GM21526 (cell line): Measurements from ENCODE around the gene ARHGEF17.
A peak's percentile ranks its signal among the peaks of the same experiment; 100 is the strongest.

Experiments used
- ATAC-seq: cut with Tn5 transposase; IDR thresholded peaks from one replicate; pipeline ENCODE4 v1.9.1; 2021; ENCODE audit warnings: moderate library complexity; ENCODE audit not compliant: unreplicated experiment, low FRiP score

ARHGEF17 gene

DNA sequence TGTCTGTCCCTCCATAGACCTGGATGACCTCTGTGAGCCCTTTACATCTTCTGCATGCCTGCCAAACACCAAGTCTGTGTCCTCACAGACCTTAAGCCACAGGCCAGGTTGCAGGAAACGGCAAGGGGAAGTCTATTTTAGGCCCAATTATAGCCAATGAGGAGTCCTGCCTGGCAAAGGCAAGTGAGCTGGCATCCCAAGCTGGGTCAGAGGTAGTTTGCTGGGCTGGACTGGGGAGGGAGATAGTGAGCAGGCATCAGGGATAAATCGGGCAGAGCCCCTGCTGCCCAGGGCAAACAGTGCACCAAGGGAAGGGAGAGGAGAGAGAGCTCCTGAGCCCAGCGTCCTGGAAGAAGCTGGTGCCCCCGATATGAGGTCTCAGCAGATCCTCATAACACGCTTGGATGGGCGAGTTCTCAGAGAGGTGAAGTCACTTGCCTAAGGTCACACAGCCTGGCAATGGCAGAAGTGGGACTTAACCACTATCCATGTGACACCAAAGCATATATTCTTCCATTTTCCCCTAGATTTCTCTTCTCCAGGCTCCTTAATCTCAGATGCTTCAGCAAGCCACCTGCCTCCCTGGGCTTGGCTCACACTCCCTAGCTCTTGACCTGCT, 64.4 kb downstream of the ARHGEF17 start:
- ATAC-seq = no peak

DNA sequence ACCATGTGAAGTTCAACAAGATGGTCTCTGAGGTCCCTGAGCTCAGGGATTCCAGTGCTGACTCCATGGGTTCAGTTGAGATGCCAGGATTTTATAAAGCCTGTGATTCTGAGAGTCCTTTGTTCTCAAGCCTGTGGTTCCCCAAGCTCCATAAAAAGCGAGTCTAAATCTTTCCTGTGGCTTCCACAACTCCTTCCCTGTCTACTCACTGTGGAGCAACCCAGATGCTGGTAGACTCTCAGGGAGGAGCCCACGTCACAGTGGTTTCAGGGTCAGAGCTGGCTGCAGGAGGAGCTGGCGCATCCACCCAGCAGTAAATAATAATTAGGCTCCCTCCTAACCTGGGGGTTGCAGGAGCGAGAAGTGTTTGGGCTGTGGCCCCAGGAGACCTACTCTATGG, 66.1 kb downstream of the ARHGEF17 start:
- no peak for ATAC-seq

- no peak for ATAC-seq
Measured at GRCh38 chr11:73375830-73376159, 67.7 kb downstream of the ARHGEF17 start.

- peak; percentile 61 for ATAC-seq
Measured at GRCh38 chr11:73376160-73376802, 68.2 kb downstream of the ARHGEF17 start, which contains the start of gene RELT. TSS of gene RELT (plus strand) at chr11:73376399. CDS start at chr11:73389137, 12,738 bp downstream.

DNA sequence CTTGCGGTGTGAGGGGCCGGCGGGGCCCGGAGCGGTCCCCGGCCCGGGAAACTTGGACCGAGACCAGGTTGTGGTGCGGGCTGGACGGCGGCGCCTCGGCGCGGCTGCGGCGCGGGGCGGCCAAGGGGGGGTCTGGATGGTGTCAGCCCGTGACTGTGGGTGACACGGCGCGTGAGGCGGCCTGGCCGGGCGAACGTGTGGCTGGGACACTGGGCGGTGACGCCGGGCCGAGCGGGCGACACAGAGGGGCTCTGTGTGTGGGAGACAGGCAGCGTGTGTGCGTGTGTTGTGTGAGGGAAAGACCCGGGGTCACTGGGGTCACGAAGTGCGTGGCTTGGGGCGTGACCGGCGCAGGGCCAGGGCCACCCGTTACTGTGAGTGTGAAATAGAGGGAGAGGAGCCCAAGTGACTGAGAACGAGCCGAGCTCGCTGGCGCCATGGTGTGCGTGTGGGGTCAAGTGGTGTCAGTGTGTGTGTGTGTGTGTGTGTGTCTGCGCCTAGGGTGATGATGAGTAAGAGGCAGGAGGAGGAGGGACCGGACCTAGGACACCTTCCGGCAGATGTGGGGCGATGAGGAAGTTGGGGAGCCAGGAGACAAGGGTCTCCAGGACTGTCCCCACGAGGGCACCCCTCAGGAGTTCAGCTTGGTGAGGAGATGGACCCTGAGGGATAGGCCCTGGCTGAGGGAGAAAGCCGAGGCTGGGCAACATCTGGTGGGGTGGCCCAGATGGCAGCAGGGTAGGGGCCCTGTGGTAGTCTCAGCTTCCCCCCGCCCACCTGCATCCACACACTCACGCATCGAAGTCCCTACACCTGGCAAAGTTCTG, 68.9 kb downstream of the ARHGEF17 start:
- peak; percentile 8 for ATAC-seq

DNA sequence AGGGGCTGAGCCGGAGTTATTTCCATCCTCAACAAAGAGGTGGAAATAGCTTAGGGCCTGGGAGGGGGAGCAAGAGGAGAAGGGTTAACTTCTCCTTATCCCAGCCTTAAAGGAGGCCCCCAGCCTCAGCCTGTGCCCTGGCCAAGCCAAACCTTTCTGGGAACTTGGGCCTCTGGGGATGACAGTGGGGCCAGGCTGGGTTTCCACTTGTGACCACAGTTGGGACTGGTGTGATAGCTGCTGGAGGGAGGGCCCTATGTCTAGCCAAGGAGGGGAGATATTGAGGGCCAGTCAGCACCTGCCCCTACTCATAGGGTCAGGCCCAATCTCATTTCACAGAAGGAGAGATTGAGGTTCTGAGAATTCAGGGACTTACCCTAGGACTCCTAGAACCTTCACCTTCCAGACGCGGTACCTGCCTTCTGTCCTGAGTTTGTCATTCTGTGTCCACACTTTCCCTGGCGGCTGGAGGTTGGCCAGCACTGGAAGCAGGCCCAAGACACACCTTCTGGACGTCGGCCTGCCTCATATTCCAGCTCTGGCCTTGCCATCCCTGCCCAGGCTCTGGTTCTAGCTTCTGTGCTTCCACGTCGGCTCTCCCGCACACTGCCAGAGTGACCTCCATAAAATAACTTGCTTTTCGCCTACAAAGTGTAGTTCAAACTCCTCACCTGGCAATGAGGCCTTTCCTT, 71.3 kb downstream of the ARHGEF17 start:
- ATAC-seq = no peak

DNA sequence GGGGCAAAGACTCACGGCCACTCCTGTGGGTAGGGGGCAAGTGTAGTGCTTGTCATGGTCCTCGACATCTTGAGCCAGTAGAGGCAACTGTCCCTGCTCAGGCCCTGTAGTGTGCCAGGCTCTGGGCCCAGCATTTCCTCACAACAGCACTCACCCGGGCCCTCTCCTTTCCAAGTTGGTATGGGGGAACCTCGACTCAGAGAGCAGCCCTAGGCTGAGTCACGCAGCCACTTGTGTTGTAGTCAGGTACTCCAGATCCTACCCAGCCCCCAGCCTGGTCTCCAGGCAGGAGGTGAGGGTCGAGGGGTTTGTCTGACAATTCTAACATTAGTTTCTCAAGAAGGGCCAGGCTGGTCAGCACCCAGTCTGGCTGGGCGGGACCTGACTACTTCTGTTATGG, 72.3 kb downstream of the ARHGEF17 start:
- ATAC-seq = no peak

- ATAC-seq = no peak
Measured at GRCh38 chr11:73380897-73381410, 72.9 kb downstream of the ARHGEF17 start.

- ATAC-seq = no peak
Measured at GRCh38 chr11:73381589-73381988, 73.5 kb downstream of the ARHGEF17 start.

DNA sequence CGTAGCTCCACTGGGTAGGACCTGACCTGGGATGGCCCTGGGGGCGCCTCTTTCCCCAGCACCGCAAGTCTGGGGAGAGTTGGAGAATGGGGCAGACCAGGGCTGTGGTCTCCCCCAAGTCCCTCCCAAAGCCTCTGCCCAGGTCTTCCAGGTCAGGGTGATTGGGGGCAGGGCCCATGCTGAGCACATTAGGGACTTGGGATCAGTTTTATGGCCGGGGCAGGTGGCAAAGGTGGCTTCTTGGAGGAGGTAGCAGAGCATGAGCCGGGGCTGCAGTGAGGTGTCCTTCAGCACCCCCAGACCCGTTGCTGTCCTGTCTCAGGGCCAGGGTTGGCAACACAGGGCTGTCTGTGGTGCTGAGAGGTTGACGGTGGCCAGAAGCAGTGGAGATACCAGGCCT, 74.1 kb downstream of the ARHGEF17 start:
- ATAC-seq = no peak

GRCh38 chr11:73382747-73383146, 74.7 kb downstream of the ARHGEF17 start:
- no peak for ATAC-seq

- ATAC-seq = no peak
Measured at GRCh38 chr11:73383249-73384124, 75.4 kb downstream of the ARHGEF17 start.

DNA sequence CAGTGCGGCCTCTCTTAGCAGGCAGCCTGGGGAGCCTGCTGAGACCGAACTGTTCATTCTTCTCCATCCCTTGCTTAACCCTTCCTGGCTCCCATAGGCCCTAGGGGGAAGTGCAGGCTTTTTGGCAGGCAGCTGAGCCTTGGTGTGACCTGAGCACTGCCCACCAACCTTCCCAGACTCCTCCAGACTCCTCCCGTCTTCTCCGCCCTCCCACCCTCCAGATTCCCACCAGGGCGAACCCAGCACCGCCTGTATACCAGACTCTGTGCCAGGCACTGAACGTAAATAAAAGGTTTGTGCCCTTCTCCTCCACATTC, 76.0 kb downstream of the ARHGEF17 start:
- no peak for ATAC-seq

DNA sequence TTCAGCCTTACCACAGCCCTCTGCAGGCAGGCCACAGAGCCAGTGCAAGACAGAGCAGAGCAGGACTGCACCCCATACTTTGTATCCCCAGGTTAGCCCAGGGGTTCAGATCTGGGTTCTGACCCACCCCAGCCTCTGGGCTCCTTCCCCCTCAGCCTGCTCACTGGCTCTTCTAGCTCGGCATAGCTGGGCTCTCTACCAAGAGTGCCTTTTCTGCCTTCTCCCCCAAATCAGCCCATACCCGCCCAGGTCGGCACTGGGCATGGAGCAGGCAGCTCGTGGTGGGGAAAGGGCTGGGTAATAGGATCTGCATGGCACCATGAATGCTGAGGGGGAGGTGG, 76.4 kb downstream of the ARHGEF17 start:
- no peak for ATAC-seq

GRCh38 chr11:73384872-73385689, 77.0 kb downstream of the ARHGEF17 start:
- ATAC-seq = peak; percentile 32

- ATAC-seq = no peak
Measured at GRCh38 chr11:73386016-73386415, 77.9 kb downstream of the ARHGEF17 start.

DNA sequence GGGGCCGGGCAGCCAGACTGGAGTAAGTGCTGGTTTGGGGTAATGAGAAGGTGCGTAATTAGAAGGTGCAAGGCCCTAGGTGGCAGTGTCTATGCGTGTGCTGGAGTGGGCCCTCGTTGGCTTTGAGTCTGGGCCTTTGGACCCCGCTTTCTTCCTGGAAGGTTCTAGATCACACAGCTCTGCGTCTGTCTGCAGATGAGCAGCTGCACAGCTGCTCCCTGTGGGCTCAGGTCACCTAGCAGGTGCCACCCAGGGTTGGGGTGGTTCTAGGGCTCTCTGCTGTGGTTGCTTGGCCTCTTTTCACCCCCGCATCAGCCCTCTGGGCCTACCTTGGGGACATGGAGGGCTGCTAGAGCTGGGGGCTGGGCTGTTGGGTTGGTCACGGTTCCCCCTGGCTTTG, 78.5 kb downstream of the ARHGEF17 start:
- no peak for ATAC-seq

GRCh38 chr11:73387594-73388264, 79.7 kb downstream of the ARHGEF17 start:
- ATAC-seq = no peak
